ENCODE results near the gene VPS16.

Gene VPS16

GRCh38 chr20:2871661-2872458, 31.3 kb downstream of the VPS16 start:
- CTCF ChIA-PET: no interaction called here
- POLR2A ChIA-PET (ENCODE audit: low non-redundant PET): interaction anchor here (0.6 to 1.1 kb wide), 2 partner anchors 13 to 506 kb away, joined by 3 to 6 read pairs; no protein-coding TSS in a partner anchor
- no peak for DNase-seq (ENCODE audit: low spot score)
- TF ChIP-seq, protein P1, sequence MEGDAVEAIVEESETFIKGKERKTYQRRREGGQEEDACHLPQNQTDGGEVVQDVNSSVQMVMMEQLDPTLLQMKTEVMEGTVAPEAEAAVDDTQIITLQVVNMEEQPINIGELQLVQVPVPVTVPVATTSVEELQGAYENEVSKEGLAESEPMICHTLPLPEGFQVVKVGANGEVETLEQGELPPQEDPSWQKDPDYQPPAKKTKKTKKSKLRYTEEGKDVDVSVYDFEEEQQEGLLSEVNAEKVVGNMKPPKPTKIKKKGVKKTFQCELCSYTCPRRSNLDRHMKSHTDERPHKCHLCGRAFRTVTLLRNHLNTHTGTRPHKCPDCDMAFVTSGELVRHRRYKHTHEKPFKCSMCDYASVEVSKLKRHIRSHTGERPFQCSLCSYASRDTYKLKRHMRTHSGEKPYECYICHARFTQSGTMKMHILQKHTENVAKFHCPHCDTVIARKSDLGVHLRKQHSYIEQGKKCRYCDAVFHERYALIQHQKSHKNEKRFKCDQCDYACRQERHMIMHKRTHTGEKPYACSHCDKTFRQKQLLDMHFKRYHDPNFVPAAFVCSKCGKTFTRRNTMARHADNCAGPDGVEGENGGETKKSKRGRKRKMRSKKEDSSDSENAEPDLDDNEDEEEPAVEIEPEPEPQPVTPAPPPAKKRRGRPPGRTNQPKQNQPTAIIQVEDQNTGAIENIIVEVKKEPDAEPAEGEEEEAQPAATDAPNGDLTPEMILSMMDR (conservative IDR thresholded peaks at IDR 0.05; ENCODE audit: low read depth): no peak
- no peak overlapping the region for H3K27ac ChIP-seq

GRCh38 chr20:2872459-2873009, 32.0 kb downstream of the VPS16 start:
- CTCF ChIA-PET: interaction anchor here (0.6 to 0.7 kb wide), 3 partner anchors 120 to 329 kb away, joined by 3 to 4 read pairs (median 3); no protein-coding TSS in a partner anchor
- DNase-seq (ENCODE audit: low spot score): peak; percentile 52

DNA sequence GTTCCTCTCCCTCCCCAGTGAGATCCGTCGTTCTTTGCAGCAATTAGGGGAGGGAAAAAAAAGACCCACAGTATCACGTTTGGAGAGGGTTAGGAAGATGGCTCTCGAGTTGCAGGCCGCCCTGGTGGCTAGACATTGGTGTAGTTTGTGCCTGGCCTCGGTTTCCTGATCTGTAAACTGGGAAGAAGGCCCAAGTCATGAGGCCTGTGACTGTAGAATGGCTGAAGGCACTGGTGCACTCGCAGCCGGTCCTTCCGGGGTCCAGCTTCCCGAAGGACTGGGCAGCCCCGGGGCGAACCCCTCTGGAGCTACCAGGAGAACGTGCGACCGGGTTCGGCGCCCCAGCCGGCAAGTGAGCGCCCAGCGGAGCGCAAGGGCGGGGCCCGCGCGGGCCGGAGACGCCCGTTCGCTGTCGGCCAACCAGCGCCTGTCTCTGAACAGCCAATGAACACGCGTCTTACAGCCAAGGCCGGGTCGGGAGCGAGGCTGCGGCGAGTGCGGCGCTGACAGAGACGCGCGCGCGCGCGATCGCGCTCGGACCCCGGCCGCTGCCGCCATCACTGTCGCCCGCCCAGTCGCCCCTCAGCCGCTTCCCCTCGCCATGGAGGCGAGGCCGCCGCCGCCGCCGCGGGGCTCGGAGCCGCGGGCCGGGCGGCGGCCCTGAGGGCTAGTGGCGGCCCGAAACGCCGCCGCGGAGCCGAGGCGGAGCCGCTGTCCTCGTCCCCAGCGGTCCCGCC, 32.6 kb downstream of the VPS16 start, which contains the start of gene PTPRA:
Gene PTPRA (plus strand): TSS at position 472 of the 737 bp plus-strand sequence. CDS start 90,797 bp downstream, outside the sequence.
- H3K27ac ChIP-seq: peak within 1 kb of the TSS; percentile 72

More at GRCh38 chr20:2872459-2873009, 32.0 kb downstream of the VPS16 start:
- TF ChIP-seq, protein P1 (conservative IDR thresholded peaks at IDR 0.05; ENCODE audit: low read depth): peak; percentile 65
- H3K27ac ChIP-seq: peak overlapping the region; percentile 72
- POLR2A ChIA-PET (ENCODE audit: low non-redundant PET): interaction anchor here (0.8 to 1.1 kb wide), 2 partner anchors 14 to 49 kb away, joined by 4 to 6 read pairs; no protein-coding TSS in a partner anchor

GRCh38 chr20:2873747-2874041, 33.1 kb downstream of the VPS16 start:
- TF ChIP-seq, protein P1 (conservative IDR thresholded peaks at IDR 0.05; ENCODE audit: low read depth): no peak
- no peak for DNase-seq (ENCODE audit: low spot score)
- ChIA-PET CTCF (interaction anchor here (0.6 kb wide), 1 partner anchor 27 kb away, joined by 3 read pairs; no protein-coding TSS in a partner anchor), POLR2A (ENCODE audit: low non-redundant PET) (no interaction called here)
- peak overlapping the region; percentile 72 for H3K27ac ChIP-seq

More for the DNA sequence above, 32.6 kb downstream of the VPS16 start, which contains the start of gene PTPRA:
- CTCF ChIA-PET: interaction anchor here (0.6 to 0.7 kb wide), 4 partner anchors 27 to 328 kb away, joined by 3 to 4 read pairs (median 3); no protein-coding TSS in a partner anchor
- POLR2A ChIA-PET (ENCODE audit: low non-redundant PET): interaction anchor here (0.8 to 1.1 kb wide), 2 partner anchors 14 to 48 kb away, joined by 4 to 6 read pairs; no protein-coding TSS in a partner anchor
- TF ChIP-seq, protein P1 (conservative IDR thresholded peaks at IDR 0.05; ENCODE audit: low read depth): no peak
- DNase-seq (ENCODE audit: low spot score): peak; percentile 98

DNA sequence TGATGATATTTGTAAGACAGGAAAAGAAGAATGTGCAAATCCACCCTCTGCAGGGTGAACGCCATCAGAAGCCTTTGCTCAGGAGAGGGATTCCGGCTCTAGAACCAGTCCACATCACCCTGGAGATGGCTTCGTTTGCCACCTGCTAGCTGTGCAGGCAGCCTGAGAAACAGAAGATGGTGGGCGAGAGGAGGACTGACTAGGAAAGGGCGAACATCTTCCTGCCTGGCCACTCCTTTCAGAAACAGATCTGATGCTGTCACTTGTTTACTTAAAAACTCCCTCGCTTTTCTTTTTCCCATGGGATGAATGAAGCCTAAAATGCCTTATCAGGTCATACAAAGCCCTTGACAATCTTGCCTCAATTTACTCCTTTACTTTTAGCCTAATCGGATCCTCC, 33.9 kb downstream of the VPS16 start:
- ChIA-PET POLR2A (ENCODE audit: low non-redundant PET) (no interaction called here), CTCF (interaction anchor here (0.6 kb wide), 1 partner anchor 116 kb away, joined by 4 read pairs; no protein-coding TSS in a partner anchor)
- DNase-seq (ENCODE audit: low spot score): no peak
- no peak overlapping the region for H3K27ac ChIP-seq
- TF ChIP-seq, protein P1 (conservative IDR thresholded peaks at IDR 0.05; ENCODE audit: low read depth): no peak

DNA sequence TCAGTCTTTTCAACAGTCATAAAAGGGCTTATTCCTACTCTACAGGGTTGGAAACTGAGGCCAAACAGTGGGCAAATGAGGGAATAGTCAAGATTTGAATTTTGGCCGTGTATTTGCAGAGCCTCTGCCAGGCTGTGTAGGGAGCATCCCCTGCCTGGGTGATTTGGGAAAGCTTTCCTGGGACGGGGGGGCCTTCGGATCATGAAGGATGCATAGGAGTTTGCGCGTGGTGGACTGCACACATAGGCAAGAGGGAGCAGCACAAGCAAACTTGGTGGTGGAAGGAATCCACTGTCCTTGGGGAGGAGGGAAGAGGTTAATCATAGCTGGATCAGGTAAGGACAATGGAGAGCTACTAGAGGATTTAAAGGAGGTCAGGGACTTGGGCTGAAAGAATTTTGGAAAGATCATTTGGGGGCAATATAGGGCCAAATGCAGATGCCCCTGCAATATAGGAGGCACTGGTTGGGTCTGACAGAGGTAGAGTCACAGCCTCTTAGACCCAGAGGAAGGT, 35.2 kb downstream of the VPS16 start:
- no peak overlapping the region for H3K27ac ChIP-seq
- no peak for DNase-seq (ENCODE audit: low spot score)
- POLR2A ChIA-PET (ENCODE audit: low non-redundant PET): no interaction called here
- TF ChIP-seq, protein P1 (conservative IDR thresholded peaks at IDR 0.05; ENCODE audit: low read depth): no peak
- CTCF ChIA-PET: no interaction called here
